Endothelial cell of umbilical vein (primary cell): Measurements from ENCODE around the gene CEP70. TPM values are rescaled to one million over a fixed set of nuclear protein-coding genes. Genes with fewer than 3 reads are reported as not detected.

Source experiments
- BruUV-seq: library from RNA; stranded (reverse); fragments of 400-500 nt; replicated peaks from 2 replicates; lab custom pipeline; 2021; lab: Mats Ljungman, UMichigan
- CTCF ChIA-PET: fragments of 300-600, 350-600 bp; sonication (Branson Sonifier 250); formaldehyde crosslinking; loops from one replicate; lab custom pipeline; 2021; ENCODE audit warnings: antibody characterized with exemption, inconsistent platforms; lab: Charles Lee
- POLR2A ChIA-PET: fragments of 300-600, 350-600 bp; sonication (Branson Sonifier 250); formaldehyde crosslinking; loops from one replicate; lab custom pipeline; 2021; ENCODE audit warnings: antibody characterized with exemption, inconsistent platforms; lab: Charles Lee
- DNase-seq: peaks from one replicate; pipeline ENCODE4 v3.0.0-alpha.2; 2011; ENCODE audit warnings: low read depth, low spot score
- FAIRE-seq: peaks from 2 replicates; lab custom pipeline; 2011; peaks lifted over from hg19 to GRCh38; lab: Jason Lieb, UNC
- H2AFZ ChIP-seq: 2 replicates; pipeline ENCODE4 v1.6.0; 2012; ENCODE audit warnings: low read depth, low read length, control low read depth, inconsistent platforms
- H3K27ac ChIP-seq: 2 replicates; pipeline ENCODE4 v1.5.1; 2011; ENCODE audit warnings: low read depth, mild to moderate bottlenecking, control low read depth, low read length, moderate library complexity; ENCODE audit not compliant: insufficient read depth
- H3K27me3 ChIP-seq, 2 experiments: 2 replicates each; pipeline versions ENCODE4 v1.6.0 to v1.6.1; 2011; ENCODE audit warnings: low read length in 2 of 2, mixed read lengths in 1 of 2; ENCODE audit not compliant: control insufficient read depth in 2 of 2, insufficient read depth in 2 of 2
- H3K36me3 ChIP-seq, 2 experiments: 2 replicates in 1 of 2; 3 replicates in 1 of 2; pipeline ENCODE4 v1.5.1; 2011; ENCODE audit warnings: low read length in 2 of 2, mild to moderate bottlenecking in 1 of 2, moderate library complexity in 1 of 2; ENCODE audit not compliant: control insufficient read depth in 2 of 2, insufficient read depth in 2 of 2; ENCODE audit errors: extremely low read depth in 1 of 2
- H3K4me1 ChIP-seq: 3 replicates; pipeline ENCODE4 v1.5.1; 2011; ENCODE audit warnings: mild to moderate bottlenecking, low read length; ENCODE audit not compliant: control insufficient read depth, insufficient read depth; ENCODE audit errors: extremely low read depth
- H3K4me2 ChIP-seq: 2 replicates; pipeline ENCODE4 v1.6.1; 2011; ENCODE audit warnings: low read length, control low read depth, mixed read lengths; ENCODE audit not compliant: insufficient read depth
- H3K4me3 ChIP-seq, 3 experiments: fragments of 200-600 bp in 1 of 3; sonication (generic), shearing (Covaris generic) in 1 of 3; replicated peaks in 1 of 3; 2 replicates each; pipeline ENCODE4 v1.5.1; 2011 to 2016; ENCODE audit warnings: control low read depth in 3 of 3, low read length in 3 of 3, mild to moderate bottlenecking in 2 of 3, inconsistent platforms in 1 of 3, low read depth in 1 of 3, moderate library complexity in 1 of 3; ENCODE audit not compliant: insufficient read depth in 1 of 3
- H3K79me2 ChIP-seq: 2 replicates; pipeline ENCODE4 v1.6.0; 2012; ENCODE audit warnings: low read length, inconsistent platforms; ENCODE audit not compliant: control insufficient read depth, insufficient read depth
- H3K9ac ChIP-seq: replicated peaks from 2 replicates; pipeline ENCODE3; 2011; ENCODE audit warnings: low read length, control low read depth; ENCODE audit not compliant: insufficient read depth; ENCODE audit errors: extremely low read depth
- H3K9me1 ChIP-seq: replicated peaks from 3 replicates; pipeline ENCODE4 v1.6.0; 2011; ENCODE audit warnings: mild to moderate bottlenecking, low read length; ENCODE audit not compliant: control insufficient read depth, insufficient read depth; ENCODE audit errors: extremely low read depth
- H3K9me3 ChIP-seq: replicated peaks from 2 replicates; pipeline ENCODE4 v1.5.1; 2012; ENCODE audit warnings: low read length, inconsistent platforms; ENCODE audit not compliant: control insufficient read depth, insufficient read depth
- H4K20me1 ChIP-seq: replicated peaks from 2 replicates; pipeline ENCODE3; 2011; ENCODE audit warnings: mild to moderate bottlenecking, low read length; ENCODE audit not compliant: control insufficient read depth, insufficient read depth; ENCODE audit errors: extremely low read depth
- EZH2 ChIP-seq: IDR thresholded peaks from 2 replicates; pipeline ENCODE4 v1.6.1; 2012; ENCODE audit warnings: borderline replicate concordance, low read depth, mild to moderate bottlenecking, moderate library complexity, low read length, inconsistent platforms; ENCODE audit not compliant: severe bottlenecking
- FOS ChIP-seq: IDR thresholded peaks from 2 replicates; pipeline ENCODE4 v1.6.1; 2011; ENCODE audit warnings: mild to moderate bottlenecking, low read length, moderate library complexity, borderline replicate concordance; ENCODE audit not compliant: insufficient read depth
- GATA2 ChIP-seq: IDR thresholded peaks from 2 replicates; pipeline ENCODE4 v1.7.0; 2011; ENCODE audit warnings: low read depth, mild to moderate bottlenecking, moderate library complexity, mixed read lengths, low read length; ENCODE audit not compliant: insufficient read length, insufficient read depth
- JUN ChIP-seq: IDR thresholded peaks from 2 replicates; pipeline ENCODE4 v1.6.1; 2011; ENCODE audit warnings: borderline replicate concordance, low read depth; ENCODE audit not compliant: insufficient read length, insufficient read depth
- MYC ChIP-seq: IDR thresholded peaks from one replicate; pipeline ENCODE4 v1.6.1; 2011; ENCODE audit warnings: mild to moderate bottlenecking, low read depth, low read length
- POLR2A ChIP-seq: IDR thresholded peaks from 2 replicates; pipeline ENCODE4 v1.6.1; 2012; ENCODE audit warnings: low read depth, mild to moderate bottlenecking, control low read depth, low read length
- POLR2AphosphoS5 ChIP-seq: IDR thresholded peaks from 2 replicates; pipeline ENCODE4 v1.6.1; 2012; ENCODE audit warnings: low read depth, mild to moderate bottlenecking, control low read depth, low read length, moderate library complexity; ENCODE audit not compliant: insufficient read depth
- dilution Hi-C: fragments of 300-500 bp; cut with MboI; formaldehyde crosslinking; loops from one replicate; pipeline ENCODE4 v1.15.0; 2019; ENCODE audit warnings: low sequenced_read_pairs; ENCODE audit not compliant: extremely low pct_ligation_motif_present
- intact Hi-C: fragments of 100-400 bp; cut with micrococcal nuclease; formaldehyde crosslinking; loops from one replicate; pipeline ENCODE4 v1.10.0; 2022
- polyA plus RNA-seq, 4 experiments: library from polyadenylated mRNA; depleted of rRNA in 3 of 4; stranded (reverse) in 3 of 4; unstranded in 1 of 4; fragments of >200 nt; gene quantifications; 2 replicates each; pipeline versions ENCODE4 v1.2.1 to v1.2.3, GENCODE V29; 2011 to 2012; ENCODE audit warnings: missing spikeins in 1 of 4
- total RNA-seq: library from RNA; stranded (reverse); gene quantifications from 2 replicates; pipeline ENCODE4 v1.2.3, GENCODE V29; 2021
- TF ChIP-seq, protein P1 (sequence below): IDR thresholded peaks from 2 replicates; pipeline ENCODE4 v1.6.1; 2011; ENCODE audit not compliant: insufficient read depth, insufficient read length
- TF ChIP-seq, protein P2 (sequence below), 2 donors: IDR thresholded peaks; 1 replicate in 1 of 2; 2 replicates in 1 of 2; pipeline ENCODE4 v1.5.1; 2011; ENCODE audit warnings: low read length in 2 of 2, mild to moderate bottlenecking in 2 of 2, moderate library complexity in 2 of 2, control low read depth in 1 of 2, inconsistent platforms in 1 of 2, low read depth in 1 of 2; ENCODE audit not compliant: insufficient read depth in 1 of 2; ENCODE audit errors: extremely low read depth in 1 of 2

Gene CEP70
- total and polyA plus RNA-seq, 2 donors (not counting 3 experiments of a cell fraction or from before 2014, with no cell fraction given): 2.1 to 16.9 TPM

DNA sequence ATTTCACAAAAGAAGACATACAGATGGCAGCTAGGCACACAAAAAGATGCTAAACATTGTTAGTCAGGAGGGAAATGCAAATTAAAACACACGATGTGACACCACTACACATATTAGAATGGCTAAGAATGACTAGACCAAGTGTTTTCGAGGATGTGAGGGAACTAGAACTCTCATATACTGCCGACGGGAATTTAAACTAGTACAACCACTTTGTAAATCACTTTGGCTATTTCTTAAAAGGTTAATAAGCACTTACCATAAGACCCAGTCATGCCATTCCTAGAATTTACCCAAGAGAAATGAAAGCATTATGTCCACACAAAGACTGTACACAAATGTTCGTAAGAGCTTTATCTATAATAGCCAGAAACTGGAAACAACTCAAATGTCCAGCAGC, 5.6 kb downstream of the CEP70 start:
- Histone ChIP-seq H4K20me1 (no peaks in the 10 kb centered on the region), H3K9ac (no peak overlapping the region), H2AFZ (no peak overlapping the region), H3K79me2 (no peaks in the 10 kb centered on the region), H3K4me3 (no peak overlapping the region), H3K4me2 (no peak overlapping the region), H3K9me1 (no peaks in the 10 kb centered on the region), H3K4me1 (no peaks in the 10 kb centered on the region), H3K9me3 (no peaks in the 10 kb centered on the region), H3K27ac (no peak overlapping the region), H3K27me3 (no peaks in the 10 kb centered on the region), H3K36me3 (no peaks in the 10 kb centered on the region)
- FAIRE-seq (no peak), DNase-seq (no peak)
- dilution Hi-C loops (no loop called here), intact Hi-C loops (no loop called here)
- ChIA-PET CTCF (interaction anchor here (1.4 kb wide), 1 partner anchor 171 kb away, joined by 4 read pairs; no protein-coding TSS in a partner anchor), POLR2A (no interaction called here)
- TF ChIP-seq EZH2: no peak
- TF ChIP-seq, protein P1, sequence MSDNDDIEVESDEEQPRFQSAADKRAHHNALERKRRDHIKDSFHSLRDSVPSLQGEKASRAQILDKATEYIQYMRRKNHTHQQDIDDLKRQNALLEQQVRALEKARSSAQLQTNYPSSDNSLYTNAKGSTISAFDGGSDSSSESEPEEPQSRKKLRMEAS: no peak
- TF ChIP-seq MYC: no peak
- TF ChIP-seq, protein P2, sequence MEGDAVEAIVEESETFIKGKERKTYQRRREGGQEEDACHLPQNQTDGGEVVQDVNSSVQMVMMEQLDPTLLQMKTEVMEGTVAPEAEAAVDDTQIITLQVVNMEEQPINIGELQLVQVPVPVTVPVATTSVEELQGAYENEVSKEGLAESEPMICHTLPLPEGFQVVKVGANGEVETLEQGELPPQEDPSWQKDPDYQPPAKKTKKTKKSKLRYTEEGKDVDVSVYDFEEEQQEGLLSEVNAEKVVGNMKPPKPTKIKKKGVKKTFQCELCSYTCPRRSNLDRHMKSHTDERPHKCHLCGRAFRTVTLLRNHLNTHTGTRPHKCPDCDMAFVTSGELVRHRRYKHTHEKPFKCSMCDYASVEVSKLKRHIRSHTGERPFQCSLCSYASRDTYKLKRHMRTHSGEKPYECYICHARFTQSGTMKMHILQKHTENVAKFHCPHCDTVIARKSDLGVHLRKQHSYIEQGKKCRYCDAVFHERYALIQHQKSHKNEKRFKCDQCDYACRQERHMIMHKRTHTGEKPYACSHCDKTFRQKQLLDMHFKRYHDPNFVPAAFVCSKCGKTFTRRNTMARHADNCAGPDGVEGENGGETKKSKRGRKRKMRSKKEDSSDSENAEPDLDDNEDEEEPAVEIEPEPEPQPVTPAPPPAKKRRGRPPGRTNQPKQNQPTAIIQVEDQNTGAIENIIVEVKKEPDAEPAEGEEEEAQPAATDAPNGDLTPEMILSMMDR (IDR thresholded peaks at IDR 0.05; ENCODE audit: extremely low read depth in 1 of 2, insufficient read depth in 1 of 2, low read depth in 1 of 2, low read length in 2 of 2): no peak
- no peak for TF ChIP-seq FOS
- no peak for TF ChIP-seq JUN
- TF ChIP-seq POLR2A: no peak
- TF ChIP-seq POLR2AphosphoS5: no peak
- no peak for TF ChIP-seq GATA2
- BruUV-seq: no TSS peak
